H1 (cell line): Measurements from ENCODE around the gene ZBTB25.
A peak's percentile ranks its signal among the peaks of the same experiment; 100 is the strongest.

Source experiments
- CEBPB ChIP-seq: IDR thresholded peaks from 2 replicates; pipeline ENCODE4 v1.6.1; 2012; ENCODE audit warnings: low read depth, low read length
- CTCF ChIP-seq, 3 experiments: IDR thresholded peaks; 1 replicate in 2 of 3; 2 replicates in 1 of 3; pipeline versions ENCODE4 v1.5.1 to v1.6.1; 2011; ENCODE audit warnings: low read length in 3 of 3, mild to moderate bottlenecking in 3 of 3, inconsistent platforms in 2 of 3, low read depth in 1 of 3, moderate library complexity in 1 of 3; ENCODE audit not compliant: insufficient read depth in 1 of 3; ENCODE audit errors: control extremely low read depth in 1 of 3
- EZH2 ChIP-seq: fragments of 200-600 bp; sonication (generic); IDR thresholded peaks from 2 replicates; pipeline ENCODE4 v1.7.1; 2012; ENCODE audit warnings: low read depth, mild to moderate bottlenecking, moderate library complexity, low read length, inconsistent platforms; ENCODE audit not compliant: severe bottlenecking
- GABPA ChIP-seq: IDR thresholded peaks from 2 replicates; pipeline ENCODE4 v1.6.1; 2011; ENCODE audit warnings: mild to moderate bottlenecking, low read length, moderate library complexity, borderline replicate concordance; ENCODE audit not compliant: insufficient read depth
- JUN ChIP-seq: IDR thresholded peaks from 2 replicates; pipeline ENCODE4 v1.6.1; 2011; ENCODE audit warnings: low read depth, mild to moderate bottlenecking, improper control_type of control experiment, low read length
- POLR2A ChIP-seq, 2 experiments: IDR thresholded peaks; 1 replicate in 1 of 2; 2 replicates in 1 of 2; pipeline ENCODE4 v1.6.1; 2011; ENCODE audit warnings: low read depth in 2 of 2, low read length in 2 of 2, mild to moderate bottlenecking in 2 of 2; ENCODE audit errors: control extremely low read depth in 1 of 2
- POLR2AphosphoS5 ChIP-seq: IDR thresholded peaks from 2 replicates; pipeline ENCODE4 v1.6.1; 2011; ENCODE audit warnings: low read depth, low read length
- RAD21 ChIP-seq, 2 experiments: IDR thresholded peaks in 1 of 2; conservative IDR thresholded peaks in 1 of 2; 2 replicates each; pipeline ENCODE4 v1.6.1; 2011; ENCODE audit warnings: low read depth in 2 of 2, low read length in 2 of 2, improper control_type of control experiment in 1 of 2, inconsistent platforms in 1 of 2, mild to moderate bottlenecking in 1 of 2, moderate library complexity in 1 of 2
- SIN3A ChIP-seq, 2 experiments: IDR thresholded peaks in 1 of 2; conservative IDR thresholded peaks in 1 of 2; 2 replicates each; pipeline ENCODE4 v1.6.1; 2011 to 2012; ENCODE audit warnings: low read length in 2 of 2, improper control_type of control experiment in 1 of 2, low read depth in 1 of 2, mild to moderate bottlenecking in 1 of 2
- SP2 ChIP-seq: IDR thresholded peaks from 2 replicates; pipeline ENCODE4 v1.6.1; 2012; ENCODE audit warnings: mild to moderate bottlenecking, low read length, inconsistent platforms
- SRF ChIP-seq: IDR thresholded peaks from 2 replicates; pipeline ENCODE4 v1.6.1; 2011; ENCODE audit warnings: mild to moderate bottlenecking, low read depth, low read length, moderate library complexity
- SUZ12 ChIP-seq: fragments of 200-600 bp; sonication (generic); IDR thresholded peaks from 2 replicates; pipeline ENCODE4 v1.6.1; 2012; ENCODE audit warnings: mild to moderate bottlenecking, inconsistent platforms, low read length, moderate library complexity, mixed read lengths
- TAF7 ChIP-seq: optimal IDR thresholded peaks from 2 replicates; pipeline ENCODE3; 2011; ENCODE audit warnings: low read depth, mild to moderate bottlenecking, inconsistent platforms, low read length, moderate library complexity, borderline replicate concordance
- USF2 ChIP-seq: IDR thresholded peaks from 2 replicates; pipeline ENCODE4 v1.6.1; 2011; ENCODE audit warnings: low read length, improper control_type of control experiment

GRCh38 chr14:64549016-64549415, 45.4 kb upstream of the ZBTB25 start:
- TF ChIP-seq SUZ12 (no peak), CTCF (IDR thresholded peaks at IDR 0.05; ENCODE audit: control extremely low read depth in 1 of 3, insufficient read depth in 1 of 3, low read depth in 1 of 3, low read length in 3 of 3) (no peak), POLR2A (IDR thresholded peaks at IDR 0.05; ENCODE audit: control extremely low read depth in 1 of 2, low read depth in 2 of 2, low read length in 2 of 2) (no peak), CEBPB (0 out of 2 replicates have a peak, but pooled peaks have one; percentile 2), GABPA (no peak), TAF7 (no peak), USF2 (no peak), SIN3A (conservative IDR thresholded peaks at IDR 0.05 in 1 of 2, IDR thresholded peaks at IDR 0.05 in 1 of 2; ENCODE audit: low read depth in 1 of 2, low read length in 2 of 2) (no peak), SP2 (no peak), POLR2AphosphoS5 (no peak), RAD21 (IDR thresholded peaks at IDR 0.05 in 1 of 2, conservative IDR thresholded peaks at IDR 0.05 in 1 of 2; ENCODE audit: low read depth in 2 of 2, low read length in 2 of 2) (no peak), SRF (no peak), EZH2 (no peak), JUN (no peak)
